ENCODE results near the gene SLC8A2.

Gene SLC8A2

GRCh38 chr19:47483800-47484690 lies 12.4 kb upstream of the SLC8A2 start, which contains the start of gene KPTN:
TSS of gene KPTN (minus strand) at chr19:47484219. CDS start at chr19:47484160, 59 bp downstream.
- Histone ChIP-seq H3K36me3 (ENCODE audit: control insufficient read depth in 1 of 2, insufficient read depth in 2 of 2, low read length in 2 of 2) (peaks cover 11 to 19% of the 10 kb centered on the region in 2 donors), H3K4me3 (ENCODE audit: low read depth in 1 of 2, low read length in 2 of 2) (peak within 1 kb of the TSS; percentile 68 to 73), H3K27me3 (ENCODE audit: low read depth, low read length) (no peaks in the 10 kb centered on the region), H3K4me1 (ENCODE audit: control insufficient read depth in 1 of 2, insufficient read depth in 2 of 2, low read length in 2 of 2) (peaks cover 0 to 14% of the 10 kb centered on the region in 2 donors), H3K9me3 (ENCODE audit: control insufficient read depth in 1 of 2, low read length in 2 of 2) (no peaks in the 10 kb centered on the region), H3K27ac (ENCODE audit: low read length) (peak within 1 kb of the TSS; percentile 85)

GRCh38 chr19:47483200-47483599 lies 11.5 kb upstream of the SLC8A2 start:
- Histone ChIP-seq H3K36me3 (ENCODE audit: control insufficient read depth in 1 of 2, insufficient read depth in 2 of 2, low read length in 2 of 2) (peaks cover 9 to 16% of the 10 kb centered on the region in 2 donors), H3K9me3 (ENCODE audit: control insufficient read depth in 1 of 2, low read length in 2 of 2) (no peaks in the 10 kb centered on the region), H3K4me3 (ENCODE audit: low read depth in 1 of 2, low read length in 2 of 2) (peak overlapping the region; percentile 68 to 73), H3K27ac (ENCODE audit: low read length) (peak overlapping the region; percentile 85), H3K4me1 (ENCODE audit: control insufficient read depth in 1 of 2, insufficient read depth in 2 of 2, low read length in 2 of 2) (peaks cover 0 to 14% of the 10 kb centered on the region in 2 donors), H3K27me3 (ENCODE audit: low read depth, low read length) (no peaks in the 10 kb centered on the region)

GRCh38 chr19:47481460-47482052 lies 9.9 kb upstream of the SLC8A2 start:
- peaks cover 0 to 14% of the 10 kb centered on the region in 2 donors for H3K4me1 ChIP-seq (ENCODE audit: control insufficient read depth in 1 of 2, insufficient read depth in 2 of 2, low read length in 2 of 2)
- no peaks in the 10 kb centered on the region for H3K9me3 ChIP-seq (ENCODE audit: control insufficient read depth in 1 of 2, low read length in 2 of 2)
- no peaks in the 10 kb centered on the region for H3K27me3 ChIP-seq (ENCODE audit: low read depth, low read length)
- H3K4me3 ChIP-seq (ENCODE audit: low read depth in 1 of 2, low read length in 2 of 2), result no peak overlapping the region
- H3K27ac ChIP-seq (ENCODE audit: low read length), result no peak overlapping the region
- peaks cover 3 to 6% of the 10 kb centered on the region in 2 donors for H3K36me3 ChIP-seq (ENCODE audit: control insufficient read depth in 1 of 2, insufficient read depth in 2 of 2, low read length in 2 of 2)

- no peaks in the 10 kb centered on the region for H3K9me3 ChIP-seq (ENCODE audit: control insufficient read depth in 1 of 2, low read length in 2 of 2)
- H3K4me1 ChIP-seq (ENCODE audit: control insufficient read depth in 1 of 2, insufficient read depth in 2 of 2, low read length in 2 of 2), result peaks cover 0 to 14% of the 10 kb centered on the region in 2 donors
- H3K4me3 ChIP-seq (ENCODE audit: low read depth in 1 of 2, low read length in 2 of 2), result no peak overlapping the region
Observed at GRCh38 chr19:47480658-47481057, 9.0 kb upstream of the SLC8A2 start.

GRCh38 chr19:47479701-47480503 lies 8.2 kb upstream of the SLC8A2 start:
- H3K27ac ChIP-seq (ENCODE audit: low read length), result no peak overlapping the region
- H3K36me3 ChIP-seq (ENCODE audit: control insufficient read depth in 1 of 2, insufficient read depth in 2 of 2, low read length in 2 of 2), result no peaks in the 10 kb centered on the region
- no peak overlapping the region for H3K4me3 ChIP-seq (ENCODE audit: low read depth in 1 of 2, low read length in 2 of 2)
- no peaks in the 10 kb centered on the region for H3K9me3 ChIP-seq (ENCODE audit: control insufficient read depth in 1 of 2, low read length in 2 of 2)
- peaks cover 0 to 13% of the 10 kb centered on the region in 2 donors for H3K4me1 ChIP-seq (ENCODE audit: control insufficient read depth in 1 of 2, insufficient read depth in 2 of 2, low read length in 2 of 2)
- no peaks in the 10 kb centered on the region for H3K27me3 ChIP-seq (ENCODE audit: low read depth, low read length)

More at GRCh38 chr19:47480658-47481057, 9.0 kb upstream of the SLC8A2 start:
- Histone ChIP-seq H3K27ac (ENCODE audit: low read length) (no peak overlapping the region), H3K27me3 (ENCODE audit: low read depth, low read length) (no peaks in the 10 kb centered on the region), H3K36me3 (ENCODE audit: control insufficient read depth in 1 of 2, insufficient read depth in 2 of 2, low read length in 2 of 2) (peaks cover 3 to 6% of the 10 kb centered on the region in 2 donors)

GRCh38 chr19:47476438-47476972 lies 4.8 kb upstream of the SLC8A2 start:
- no peaks in the 10 kb centered on the region for H3K9me3 ChIP-seq (ENCODE audit: control insufficient read depth in 1 of 2, low read length in 2 of 2)
- no peak overlapping the region for H3K4me3 ChIP-seq (ENCODE audit: low read depth in 1 of 2, low read length in 2 of 2)
- no peak overlapping the region for H3K27ac ChIP-seq (ENCODE audit: low read length)
- H3K27me3 ChIP-seq (ENCODE audit: low read depth, low read length), result peaks cover under 1% of the 10 kb centered on the region
- peaks cover 0 to 11% of the 10 kb centered on the region in 2 donors for H3K4me1 ChIP-seq (ENCODE audit: control insufficient read depth in 1 of 2, insufficient read depth in 2 of 2, low read length in 2 of 2)
- H3K36me3 ChIP-seq (ENCODE audit: control insufficient read depth in 1 of 2, insufficient read depth in 2 of 2, low read length in 2 of 2), result no peaks in the 10 kb centered on the region

- H3K27me3 ChIP-seq (ENCODE audit: low read depth, low read length), result peaks cover 5% of the 10 kb centered on the region
- H3K27ac ChIP-seq (ENCODE audit: low read length), result no peak overlapping the region
- H3K4me3 ChIP-seq (ENCODE audit: low read depth in 1 of 2, low read length in 2 of 2), result no peak overlapping the region
- peaks cover 0 to 14% of the 10 kb centered on the region in 2 donors for H3K4me1 ChIP-seq (ENCODE audit: control insufficient read depth in 1 of 2, insufficient read depth in 2 of 2, low read length in 2 of 2)
- no peaks in the 10 kb centered on the region for H3K36me3 ChIP-seq (ENCODE audit: control insufficient read depth in 1 of 2, insufficient read depth in 2 of 2, low read length in 2 of 2)
- H3K9me3 ChIP-seq (ENCODE audit: control insufficient read depth in 1 of 2, low read length in 2 of 2), result no peaks in the 10 kb centered on the region
Observed at GRCh38 chr19:47475465-47475864, 3.8 kb upstream of the SLC8A2 start.

GRCh38 chr19:47473336-47473735 lies 1.6 kb upstream of the SLC8A2 start:
- Histone ChIP-seq H3K4me1 (ENCODE audit: control insufficient read depth in 1 of 2, insufficient read depth in 2 of 2, low read length in 2 of 2) (peaks cover 0 to 17% of the 10 kb centered on the region in 2 donors), H3K9me3 (ENCODE audit: control insufficient read depth in 1 of 2, low read length in 2 of 2) (no peaks in the 10 kb centered on the region), H3K27ac (ENCODE audit: low read length) (no peak overlapping the region), H3K4me3 (ENCODE audit: low read depth in 1 of 2, low read length in 2 of 2) (no peak overlapping the region), H3K27me3 (ENCODE audit: low read depth, low read length) (peaks cover 5% of the 10 kb centered on the region), H3K36me3 (ENCODE audit: control insufficient read depth in 1 of 2, insufficient read depth in 2 of 2, low read length in 2 of 2) (no peaks in the 10 kb centered on the region)

GRCh38 chr19:47471381-47471732 lies 336 bp downstream of the SLC8A2 start:
- no peak overlapping the region for H3K27ac ChIP-seq (ENCODE audit: low read length)
- H3K27me3 ChIP-seq (ENCODE audit: low read depth, low read length), result peaks cover 5% of the 10 kb centered on the region
- peaks cover 0 to 18% of the 10 kb centered on the region in 2 donors for H3K4me1 ChIP-seq (ENCODE audit: control insufficient read depth in 1 of 2, insufficient read depth in 2 of 2, low read length in 2 of 2)
- H3K9me3 ChIP-seq (ENCODE audit: control insufficient read depth in 1 of 2, low read length in 2 of 2), result no peaks in the 10 kb centered on the region
- H3K36me3 ChIP-seq (ENCODE audit: control insufficient read depth in 1 of 2, insufficient read depth in 2 of 2, low read length in 2 of 2), result no peaks in the 10 kb centered on the region
- peak overlapping the region; percentile 26 to 68 for H3K4me3 ChIP-seq (ENCODE audit: low read depth in 1 of 2, low read length in 2 of 2)

GRCh38 chr19:47470447-47471195 lies 1.1 kb downstream of the SLC8A2 start:
- Histone ChIP-seq H3K27ac (ENCODE audit: low read length) (no peak overlapping the region), H3K4me3 (ENCODE audit: low read depth in 1 of 2, low read length in 2 of 2) (peak overlapping the region; percentile 26 to 68), H3K4me1 (ENCODE audit: control insufficient read depth in 1 of 2, insufficient read depth in 2 of 2, low read length in 2 of 2) (peaks cover 0 to 18% of the 10 kb centered on the region in 2 donors), H3K27me3 (ENCODE audit: low read depth, low read length) (peaks cover 5% of the 10 kb centered on the region), H3K9me3 (ENCODE audit: control insufficient read depth in 1 of 2, low read length in 2 of 2) (no peaks in the 10 kb centered on the region), H3K36me3 (ENCODE audit: control insufficient read depth in 1 of 2, insufficient read depth in 2 of 2, low read length in 2 of 2) (no peaks in the 10 kb centered on the region)

All from muscle layer of duodenum (tissue), 2 donors.